ENCODE measurements around the gene RSPRY1.
"Not testable (repeated sequence)": the region's sequence is repeated elsewhere in the genome, so short reads cannot be mapped to it uniquely, and the experiment has no call there.

RSPRY1 gene

DNA sequence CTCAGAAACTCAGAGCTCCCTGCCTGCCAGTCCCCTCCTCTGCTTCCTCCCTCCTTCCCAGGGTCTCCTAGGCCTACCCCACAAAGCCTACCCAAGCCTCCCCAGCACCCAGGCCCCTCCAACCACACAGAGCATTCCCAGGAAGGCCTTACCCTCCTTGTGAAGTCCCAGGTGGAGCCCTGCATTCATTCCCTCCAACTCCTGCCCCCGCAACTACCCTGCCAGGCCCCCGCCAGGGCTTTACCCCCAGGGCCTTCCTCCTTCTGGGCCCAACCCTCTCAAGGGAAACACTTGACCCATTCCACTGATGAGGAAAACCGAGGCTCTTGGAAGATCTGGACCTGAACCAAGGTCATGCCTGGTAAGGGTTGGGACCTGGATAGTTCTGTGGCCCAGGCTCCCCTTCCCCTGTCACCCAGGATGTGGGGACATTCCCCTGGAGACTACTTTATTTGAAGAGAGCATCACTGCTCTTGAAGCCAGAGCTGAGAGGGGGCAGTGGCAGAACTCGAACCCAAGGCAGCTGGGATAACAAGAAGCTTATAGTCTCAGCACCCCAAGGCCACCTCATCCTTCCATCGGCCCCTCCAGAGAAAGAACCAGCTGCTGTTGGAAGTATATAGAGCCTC, 85.9 kb downstream of the RSPRY1 start:
- peak; percentile 6 for DNase-seq (ENCODE audit: low spot score)
- no peak for TF ChIP-seq CTCF (IDR thresholded peaks at IDR 0.05; ENCODE audit: extremely low read depth, missing control alignments)

DNA sequence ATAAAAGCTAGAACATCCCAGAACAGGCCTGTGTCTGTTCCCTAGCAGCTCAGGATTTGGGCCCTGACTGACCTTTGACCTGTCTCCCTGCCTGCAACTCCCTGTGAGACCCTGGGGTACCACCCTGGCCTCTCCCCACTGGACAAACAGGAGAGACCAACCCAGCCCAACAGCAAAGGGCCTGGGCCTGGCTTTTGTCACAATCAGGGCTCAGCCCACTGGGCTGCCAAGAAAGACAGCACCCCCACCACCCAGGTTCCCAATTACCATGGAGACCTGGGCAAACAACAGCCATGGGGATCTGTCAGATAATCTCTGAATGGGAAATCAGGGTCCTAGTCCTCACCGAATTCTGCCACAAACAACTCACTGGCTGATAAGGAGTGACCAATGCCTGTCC, 87.2 kb downstream of the RSPRY1 start:
- TF ChIP-seq CTCF (IDR thresholded peaks at IDR 0.05; ENCODE audit: extremely low read depth, missing control alignments): no peak
- no peak for DNase-seq (ENCODE audit: low spot score)

DNA sequence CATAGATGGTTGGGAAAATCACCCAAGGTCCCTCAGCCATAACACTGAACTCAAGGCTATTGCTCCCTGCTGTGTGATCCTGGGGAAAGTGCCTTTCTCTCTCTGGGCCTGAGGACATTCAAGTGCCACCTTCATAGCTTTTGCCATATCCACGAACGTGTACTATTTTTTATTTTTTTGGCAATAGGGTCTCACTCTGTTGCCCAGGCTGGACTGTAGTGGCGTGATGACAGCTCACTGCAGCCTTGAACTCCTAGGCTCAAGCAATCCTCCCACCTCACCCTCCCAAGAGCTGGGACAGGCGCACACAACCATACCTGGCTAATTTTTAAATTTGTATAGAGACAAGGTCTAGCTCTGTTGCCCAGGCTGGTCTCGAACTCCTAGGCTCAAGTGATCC, 87.7 kb downstream of the RSPRY1 start:
- DNase-seq (ENCODE audit: low spot score): no peak
- TF ChIP-seq CTCF (IDR thresholded peaks at IDR 0.05; ENCODE audit: extremely low read depth, missing control alignments): no peak

GRCh38 chr16:57275946-57276345, 89.8 kb downstream of the RSPRY1 start:
- DNase-seq (ENCODE audit: low spot score): not testable (repeated sequence)

DNA sequence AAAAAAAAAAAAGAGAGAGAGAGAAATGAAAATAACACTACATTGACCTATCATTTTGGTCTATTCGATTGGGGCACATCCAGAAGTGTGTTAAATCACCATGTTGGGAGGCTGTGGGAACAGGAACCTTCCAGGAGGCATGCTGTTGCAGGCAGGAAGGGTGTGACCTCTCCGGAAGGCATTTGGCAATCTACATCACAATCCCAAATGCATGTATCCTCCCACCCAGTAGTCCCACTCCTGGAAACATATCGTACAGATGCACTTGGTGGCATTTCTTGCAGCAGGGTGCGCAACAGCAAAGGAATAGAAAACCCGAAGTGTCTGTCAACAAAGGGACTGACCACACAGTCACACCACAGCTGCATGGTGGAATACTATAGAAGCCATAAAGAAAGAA, 90.5 kb downstream of the RSPRY1 start:
- no peak for TF ChIP-seq CTCF (IDR thresholded peaks at IDR 0.05; ENCODE audit: extremely low read depth, missing control alignments)
- DNase-seq (ENCODE audit: low spot score): no peak

DNA sequence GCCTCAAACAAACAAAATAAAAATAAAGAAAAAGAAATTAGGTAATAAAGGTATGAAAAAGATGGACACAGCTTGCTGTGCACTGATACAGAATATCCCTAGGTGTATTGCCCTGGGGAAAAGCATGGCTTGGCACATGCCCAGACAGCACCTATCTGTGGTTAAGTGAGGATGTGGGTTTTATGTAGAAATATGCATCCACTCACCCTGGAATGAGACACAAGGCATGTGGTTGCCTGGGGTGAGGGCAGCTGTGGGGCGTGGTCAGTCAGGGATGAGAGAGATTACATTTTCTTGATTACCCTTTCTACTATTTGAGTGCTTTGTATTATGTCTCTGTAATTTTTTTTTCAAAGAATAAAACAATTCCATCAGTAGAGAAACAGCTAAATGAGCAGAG, 91.5 kb downstream of the RSPRY1 start:
- DNase-seq (ENCODE audit: low spot score): no peak
- TF ChIP-seq CTCF (IDR thresholded peaks at IDR 0.05; ENCODE audit: extremely low read depth, missing control alignments): no peak

DNA sequence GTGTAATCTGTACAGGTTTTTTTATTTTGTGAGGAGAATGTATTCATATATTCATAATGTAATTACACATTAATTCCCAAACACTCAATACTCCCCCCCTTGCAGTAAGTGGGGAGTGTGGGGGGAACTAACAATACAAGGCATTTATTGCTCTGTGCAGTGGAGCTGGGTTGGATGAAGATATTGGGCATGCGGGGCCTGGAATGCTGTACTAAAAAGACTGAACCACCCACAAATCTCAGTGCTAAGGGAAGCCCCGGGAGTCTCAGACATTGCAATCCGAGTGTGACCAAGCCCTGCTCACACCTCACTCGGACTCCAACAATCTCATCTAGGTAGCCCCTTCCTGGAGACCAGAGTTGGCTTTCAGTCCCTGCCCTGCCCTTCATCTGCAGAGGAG, 92.4 kb downstream of the RSPRY1 start:
- no peak for DNase-seq (ENCODE audit: low spot score)
- TF ChIP-seq CTCF (IDR thresholded peaks at IDR 0.05; ENCODE audit: extremely low read depth, missing control alignments): no peak
